Lower leg skin (tissue), 3 donors: ENCODE results near the gene DOCK10.

Experiments
- CTCF ChIP-seq, 3 donors: fragments of 450-650 bp; IDR thresholded peaks; one replicate each; pipeline ENCODE4 v1.5.1; 2016; ENCODE audit warnings: antibody characterized with exemption in 3 of 3, mild to moderate bottlenecking in 3 of 3, moderate library complexity in 2 of 3
- POLR2A ChIP-seq, 2 donors: fragments of 450-650 bp; IDR thresholded peaks; one replicate each; pipeline ENCODE4 v1.6.1; 2016 to 2017; ENCODE audit warnings: antibody characterized with exemption in 2 of 2, mild to moderate bottlenecking in 1 of 2, moderate library complexity in 1 of 2

GRCh38 chr2:224948005-224948404 lies 94.3 kb downstream of the DOCK10 start:
- TF ChIP-seq CTCF (IDR thresholded peaks at IDR 0.05): no peak
- no peak for TF ChIP-seq POLR2A (IDR thresholded peaks at IDR 0.05)
